Stomach (tissue), 9 donors: ENCODE measurements around the gene COG8. TPM values are rescaled to one million over a fixed set of nuclear protein-coding genes. Genes with fewer than 3 reads are reported as not detected.
A peak's percentile ranks its signal among the peaks of the same experiment; 100 is the strongest.
"Not testable (repeated sequence)": the region's sequence is repeated elsewhere in the genome, so short reads cannot be mapped to it uniquely, and the experiment has no call there.

ENCODE experiments used
- DNase-seq, 2 donors: peaks; one replicate each; pipeline versions ENCODE4 v3.0.0 to v3.0.0-alpha.2; 2013 to 2019
- H3K27ac ChIP-seq, 5 donors: fragments of 200-600 bp in 4 of 5; sonication (generic) in 4 of 5; one replicate each; pipeline ENCODE4 v1.5.1; 2013 to 2019; ENCODE audit warnings: mild to moderate bottlenecking in 1 of 5, moderate library complexity in 1 of 5
- H3K27me3 ChIP-seq, 3 donors: fragments of 200-600 bp; sonication (generic); one replicate each; pipeline ENCODE4 v1.5.1; 2017 to 2019; ENCODE audit warnings: mixed run types in 1 of 3
- H3K36me3 ChIP-seq, 4 donors: fragments of 200-600 bp; sonication (generic); 1 replicate in 3 of 4; 2 replicates in 1 of 4; pipeline ENCODE4 v1.5.1; 2016 to 2019
- H3K4me1 ChIP-seq, 4 donors: fragments of 200-600 bp; sonication (generic); one replicate each; pipeline ENCODE4 v1.5.1; 2016 to 2019
- H3K4me3 ChIP-seq, 4 donors: fragments of 200-600 bp; sonication (generic) in 3 of 4; one replicate each; pipeline ENCODE4 v1.5.1; 2016 to 2019; ENCODE audit warnings: mild to moderate bottlenecking in 1 of 4
- H3K9me3 ChIP-seq, 4 donors: fragments of 200-600 bp; sonication (generic); one replicate each; pipeline ENCODE4 v1.5.1; 2016 to 2019
- EP300 ChIP-seq: sonication (generic); formaldehyde crosslinking; IDR thresholded peaks from one replicate; pipeline ENCODE4 v1.6.1; 2017; ENCODE audit warnings: antibody characterized with exemption
- POLR2A ChIP-seq, 4 donors: fragments of 450-650 bp; IDR thresholded peaks; one replicate each; pipeline ENCODE4 v1.6.1; 2016; ENCODE audit warnings: antibody characterized with exemption in 4 of 4, control low read depth in 2 of 4, mild to moderate bottlenecking in 1 of 4, moderate library complexity in 1 of 4
- POLR2AphosphoS5 ChIP-seq, 3 donors: sonication (generic); formaldehyde crosslinking; IDR thresholded peaks; one replicate each; pipeline ENCODE4 v1.6.1; 2016; ENCODE audit warnings: antibody characterized with exemption in 3 of 3
- WGBS, 5 donors: extraction: QIAGEN DNeasy Blood & Tissue Kit in 3 of 5; methylation state at CpG; one replicate each; pipeline versions ENCODE4 v1.1.5 to v1.1.7; 2013 to 2018; 5-methylcytosine and 5-hydroxymethylcytosine counted together
- intact Hi-C: fragments of 100-400 bp; cut with DNase I; formaldehyde crosslinking; loops from one replicate; pipeline ENCODE4 v1.15.1; 2023; ENCODE audit warnings: low total_unique reads
- polyA plus RNA-seq, 3 donors: library from polyadenylated mRNA; stranded (reverse); fragments of 200-250 nt; gene quantifications; one replicate each; pipeline ENCODE4 v1.2.3, GENCODE V29; 2013
- total RNA-seq, 5 donors: library from RNA; depleted of rRNA; stranded (reverse); fragments of >200 nt; gene quantifications; one replicate each; pipeline versions ENCODE4 v1.1.0 to v1.2.3, GENCODE V29; 2014 to 2016
- TF ChIP-seq, protein P1 (sequence below), 7 experiments: fragments of 450-650 bp in 4 of 7; fragments of 200-600 bp in 3 of 7; sonication (generic) in 3 of 7; IDR thresholded peaks; one replicate each; pipeline ENCODE4 v1.5.1; 2016 to 2019; ENCODE audit warnings: antibody characterized with exemption in 7 of 7, control low read depth in 2 of 7, mild to moderate bottlenecking in 1 of 7
- donor health status: healthy with polysubstance abuse.
- donor health status: Bipolar disorder and iron deficiency.
- donor health status: healthy.

Gene COG8
- total and polyA plus RNA-seq, 8 donors = 11.1 to 167 (median 22.3) TPM

DNA sequence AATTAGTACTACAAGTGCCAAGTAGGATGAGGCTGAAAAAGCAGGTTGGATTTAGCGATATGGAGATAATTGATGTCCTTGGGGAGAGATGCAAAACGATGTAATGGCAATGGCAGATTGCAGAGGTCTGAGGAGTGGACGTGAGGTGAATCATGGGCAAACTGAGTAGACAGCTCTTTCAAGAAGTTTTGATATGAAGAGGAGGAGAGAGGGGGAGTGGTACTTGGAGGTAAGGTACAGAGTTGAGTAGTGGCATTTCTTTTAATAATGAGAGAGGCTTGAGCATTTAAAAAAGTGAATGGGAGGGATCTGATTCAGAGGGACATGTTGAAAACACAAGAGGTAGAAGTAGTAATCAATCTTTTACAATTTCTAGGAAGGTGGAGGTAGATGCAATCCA, 46.0 kb downstream of the COG8 start:
- no peaks in the 10 kb centered on the region for H3K4me1 ChIP-seq
- no peak for TF ChIP-seq POLR2A (IDR thresholded peaks at IDR 0.05)
- TF ChIP-seq, protein P1, sequence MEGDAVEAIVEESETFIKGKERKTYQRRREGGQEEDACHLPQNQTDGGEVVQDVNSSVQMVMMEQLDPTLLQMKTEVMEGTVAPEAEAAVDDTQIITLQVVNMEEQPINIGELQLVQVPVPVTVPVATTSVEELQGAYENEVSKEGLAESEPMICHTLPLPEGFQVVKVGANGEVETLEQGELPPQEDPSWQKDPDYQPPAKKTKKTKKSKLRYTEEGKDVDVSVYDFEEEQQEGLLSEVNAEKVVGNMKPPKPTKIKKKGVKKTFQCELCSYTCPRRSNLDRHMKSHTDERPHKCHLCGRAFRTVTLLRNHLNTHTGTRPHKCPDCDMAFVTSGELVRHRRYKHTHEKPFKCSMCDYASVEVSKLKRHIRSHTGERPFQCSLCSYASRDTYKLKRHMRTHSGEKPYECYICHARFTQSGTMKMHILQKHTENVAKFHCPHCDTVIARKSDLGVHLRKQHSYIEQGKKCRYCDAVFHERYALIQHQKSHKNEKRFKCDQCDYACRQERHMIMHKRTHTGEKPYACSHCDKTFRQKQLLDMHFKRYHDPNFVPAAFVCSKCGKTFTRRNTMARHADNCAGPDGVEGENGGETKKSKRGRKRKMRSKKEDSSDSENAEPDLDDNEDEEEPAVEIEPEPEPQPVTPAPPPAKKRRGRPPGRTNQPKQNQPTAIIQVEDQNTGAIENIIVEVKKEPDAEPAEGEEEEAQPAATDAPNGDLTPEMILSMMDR (IDR thresholded peaks at IDR 0.05) = no peak
- TF ChIP-seq EP300 = no peak
- no peak for TF ChIP-seq POLR2AphosphoS5 (IDR thresholded peaks at IDR 0.05)
- 81 to 91% (median 83%) methylated on average over 3 of the region's 3 CpGs for WGBS, 5 donors
- H3K4me3 ChIP-seq = no peak overlapping the region
- intact Hi-C loops = no loop called here
- H3K36me3 ChIP-seq = peaks cover 0 to 31% (median 24%) of the 10 kb centered on the region in 4 donors
- no peaks in the 10 kb centered on the region for H3K27me3 ChIP-seq
- H3K9me3 ChIP-seq = no peaks in the 10 kb centered on the region
- no peak for DNase-seq
- H3K27ac ChIP-seq = no peak overlapping the region

DNA sequence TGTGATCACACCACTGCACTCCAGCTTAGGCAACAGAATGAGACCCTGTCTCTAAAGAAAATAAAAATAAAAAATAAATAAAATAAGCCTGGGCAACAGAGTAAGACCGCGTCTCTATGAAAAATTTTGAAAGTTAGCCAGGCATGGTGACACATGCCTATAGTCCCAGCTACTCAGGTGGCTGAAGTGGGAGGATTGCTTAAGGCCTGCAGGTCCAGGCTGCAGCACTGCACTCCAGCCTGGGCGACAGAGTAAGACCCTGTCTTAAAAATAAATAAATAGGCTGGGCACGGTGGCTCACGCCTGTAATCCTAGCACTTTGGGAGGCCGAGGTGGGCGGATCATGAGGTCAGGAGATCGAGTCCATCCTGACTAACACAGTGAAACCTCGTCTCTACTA, 47.7 kb downstream of the COG8 start:
- H3K4me3 ChIP-seq, H3K27ac ChIP-seq, DNase-seq, H3K9me3 ChIP-seq, H3K27me3 ChIP-seq, intact Hi-C loops: not testable (repeated sequence)
- peaks cover 0 to 10% (median 7%) of the 10 kb centered on the region in 4 donors for H3K4me1 ChIP-seq
- WGBS, 5 donors = 89 to 96% (median 92%) methylated on average over 9 of the region's 9 CpGs
- H3K36me3 ChIP-seq = peaks cover 0 to 24% (median 15%) of the 10 kb centered on the region in 4 donors

DNA sequence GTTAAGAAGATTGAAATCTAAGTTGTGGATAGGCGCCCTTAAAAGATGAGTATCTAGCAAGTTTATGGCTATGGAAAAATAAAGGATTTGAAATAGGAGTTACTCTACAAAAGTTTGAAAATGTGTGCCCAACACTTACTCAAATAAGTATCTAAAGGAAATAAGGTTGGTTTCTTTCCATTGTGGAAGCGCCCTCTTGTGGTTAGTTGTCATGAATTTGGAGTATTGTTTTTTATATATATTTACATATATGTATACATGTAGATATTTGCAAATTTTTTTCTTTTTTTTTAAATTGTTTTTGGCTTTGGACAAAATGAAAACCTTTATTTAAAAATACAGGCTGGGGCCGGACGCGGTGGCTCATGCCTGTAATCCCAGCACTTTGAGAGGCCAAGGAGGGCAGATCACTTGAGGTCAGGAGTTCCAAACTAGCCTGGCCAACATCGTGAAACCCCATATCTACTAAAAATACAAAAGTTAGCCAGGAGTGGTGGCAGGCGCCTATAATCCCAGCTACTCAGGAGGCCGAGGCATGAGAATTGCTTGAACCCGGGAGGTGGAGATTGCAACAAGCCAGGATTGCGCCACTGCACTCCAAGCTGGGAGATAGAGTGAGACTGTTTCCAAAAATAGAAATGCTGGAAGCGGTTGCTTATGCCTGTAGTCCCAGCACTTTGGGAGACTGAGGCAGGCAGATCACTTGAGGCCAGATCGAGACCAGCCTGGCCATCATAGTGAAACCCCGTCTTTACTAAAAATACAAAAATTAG, 52.2 kb downstream of the COG8 start:
- no peaks in the 10 kb centered on the region for H3K27me3 ChIP-seq
- no peak overlapping the region for H3K4me3 ChIP-seq
- peak overlapping the region in 2 of 5 donors; percentile 20 to 27 for H3K27ac ChIP-seq
- H3K36me3 ChIP-seq = peaks cover 5 to 47% (median 42%) of the 10 kb centered on the region in 4 donors
- H3K4me1 ChIP-seq = peaks cover 0 to 12% (median 8%) of the 10 kb centered on the region in 4 donors
- TF ChIP-seq POLR2A (IDR thresholded peaks at IDR 0.05) (no peak), EP300 (no peak), POLR2AphosphoS5 (IDR thresholded peaks at IDR 0.05) (no peak)
- TF ChIP-seq, protein P1 (IDR thresholded peaks at IDR 0.05) = peak in 5 of 7 experiments; percentile 29 to 84 (median 45)
- intact Hi-C loops = loop anchor here (5.0 kb wide), 1 partner anchor 135 kb away; no protein-coding TSS in a partner anchor
- WGBS, 5 donors = 53 to 68% (median 58%) methylated on average over 13 of the region's 13 CpGs
- no peaks in the 10 kb centered on the region for H3K9me3 ChIP-seq
- peak in 1 of 2 donors; percentile 87 for DNase-seq

DNA sequence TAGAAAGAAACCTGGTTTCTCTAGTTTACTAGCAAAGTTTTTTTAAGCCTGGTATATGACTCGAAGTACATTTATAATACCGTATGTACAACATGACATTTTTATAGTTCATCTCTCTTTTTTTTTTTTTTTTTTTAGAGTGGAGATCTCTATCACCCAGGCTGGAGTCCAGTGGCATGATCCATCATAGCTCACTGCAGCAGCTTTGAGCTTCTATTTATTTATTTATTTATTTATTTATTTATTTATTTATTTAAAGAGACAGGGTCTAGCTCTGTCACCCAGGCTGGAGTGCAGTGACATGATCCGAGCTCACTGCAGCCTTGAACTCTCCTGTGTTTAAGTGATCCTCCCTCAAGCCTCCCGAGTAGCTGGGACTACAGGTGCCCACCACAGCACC, 54.1 kb downstream of the COG8 start:
- Histone ChIP-seq H3K36me3 (peaks cover 5 to 39% (median 33%) of the 10 kb centered on the region in 4 donors), H3K27ac (no peak overlapping the region), H3K4me3 (no peak overlapping the region), H3K27me3 (no peaks in the 10 kb centered on the region), H3K4me1 (peaks cover 0 to 12% (median 8%) of the 10 kb centered on the region in 4 donors), H3K9me3 (no peaks in the 10 kb centered on the region)
- WGBS, 5 donors = 88 to 94% (median 91%) methylated on average over 4 of the region's 4 CpGs
- no peak for DNase-seq
- no peak for TF ChIP-seq EP300
- TF ChIP-seq, protein P1 (IDR thresholded peaks at IDR 0.05) = no peak
- TF ChIP-seq POLR2AphosphoS5 (IDR thresholded peaks at IDR 0.05) = no peak
- TF ChIP-seq POLR2A (IDR thresholded peaks at IDR 0.05) = no peak
- intact Hi-C loops = loop anchor here (5.0 kb wide), 1 partner anchor 133 kb away; no protein-coding TSS in a partner anchor

DNA sequence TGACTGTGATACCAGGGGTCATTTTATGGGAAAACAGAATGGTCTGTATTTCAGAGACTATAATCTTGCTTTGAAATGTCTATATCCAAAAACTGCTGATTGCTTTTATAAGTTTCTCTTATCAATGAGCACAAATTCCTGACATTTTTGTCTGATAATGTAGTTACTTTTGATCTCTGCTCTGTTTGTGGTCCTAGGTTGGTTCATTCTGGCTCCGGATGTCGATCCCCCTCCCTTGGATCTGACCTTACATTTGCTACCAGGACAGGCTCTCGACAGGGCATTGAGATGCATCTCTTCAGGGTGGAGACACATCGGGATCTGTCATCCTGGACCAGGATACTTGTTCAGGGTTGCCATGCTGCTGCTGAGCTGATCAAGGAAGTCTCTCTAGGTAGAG, 55.5 kb downstream of the COG8 start:
- no peak overlapping the region for H3K4me3 ChIP-seq
- WGBS, 5 donors = 49 to 69% (median 57%) methylated on average over 4 of the region's 4 CpGs
- intact Hi-C loops = no loop called here
- DNase-seq = no peak
- H3K4me1 ChIP-seq = peaks cover 0 to 12% (median 8%) of the 10 kb centered on the region in 4 donors
- no peaks in the 10 kb centered on the region for H3K9me3 ChIP-seq
- TF ChIP-seq POLR2AphosphoS5 (IDR thresholded peaks at IDR 0.05) (no peak), POLR2A (IDR thresholded peaks at IDR 0.05) (no peak), EP300 (no peak)
- TF ChIP-seq, protein P1 (IDR thresholded peaks at IDR 0.05) = no peak
- H3K36me3 ChIP-seq = peaks cover 5 to 39% (median 33%) of the 10 kb centered on the region in 4 donors
- no peak overlapping the region for H3K27ac ChIP-seq
- H3K27me3 ChIP-seq = no peaks in the 10 kb centered on the region
